H9 (cell line): ENCODE results near the gene EIF3C. TPM values are rescaled to one million over a fixed set of nuclear protein-coding genes. Genes with fewer than 3 reads are reported as not detected.
"Not testable (repeated sequence)": the region's sequence is repeated elsewhere in the genome, so short reads cannot be mapped to it uniquely, and the experiment has no call there.

Experiments used
- DNase-seq: peaks from one replicate; pipeline ENCODE4 v3.0.0-alpha.2; 2017
- H2AFZ ChIP-seq: one replicate; pipeline ENCODE4 v1.6.1; 2013; ENCODE audit warnings: mild to moderate bottlenecking, low read length, control low read depth, moderate library complexity
- H2AK5ac ChIP-seq: 2 replicates; pipeline ENCODE4 v1.6.1; 2013; ENCODE audit warnings: low read length, control low read depth, mixed read lengths; ENCODE audit not compliant: insufficient read length
- H2BK120ac ChIP-seq: one replicate; pipeline ENCODE4 v1.6.1; 2013; ENCODE audit warnings: low read depth, mild to moderate bottlenecking, low read length, control low read depth, inconsistent platforms; ENCODE audit not compliant: poor library complexity, severe bottlenecking
- H2BK12ac ChIP-seq: 2 replicates; pipeline ENCODE4 v1.6.1; 2013; ENCODE audit warnings: low read length, control low read depth, mixed read lengths, low read depth; ENCODE audit not compliant: insufficient read length
- H2BK15ac ChIP-seq: 2 replicates; pipeline ENCODE4 v1.6.1; 2013; ENCODE audit warnings: low read depth, low read length, control low read depth
- H2BK20ac ChIP-seq: one replicate; pipeline ENCODE4 v1.6.1; 2013; ENCODE audit warnings: low read depth, mild to moderate bottlenecking, low read length, control low read depth, inconsistent platforms; ENCODE audit not compliant: poor library complexity, severe bottlenecking
- H2BK5ac ChIP-seq: 2 replicates; pipeline ENCODE4 v1.6.1; 2013; ENCODE audit warnings: low read length, control low read depth, mixed read lengths; ENCODE audit not compliant: insufficient read length
- H3K14ac ChIP-seq: 2 replicates; pipeline ENCODE4 v1.6.1; 2013; ENCODE audit warnings: low read length, control low read depth; ENCODE audit not compliant: insufficient read depth
- H3K18ac ChIP-seq: 2 replicates; pipeline ENCODE4 v1.6.1; 2013; ENCODE audit warnings: low read depth, mild to moderate bottlenecking, mixed read lengths, low read length, control low read depth; ENCODE audit not compliant: insufficient read length
- H3K23ac ChIP-seq: 2 replicates; pipeline ENCODE4 v1.6.1; 2013; ENCODE audit warnings: low read length, control low read depth, mixed read lengths, low read depth; ENCODE audit not compliant: insufficient read length
- H3K23me2 ChIP-seq: 2 replicates; pipeline ENCODE4 v1.6.1; 2013; ENCODE audit warnings: low read depth, mild to moderate bottlenecking, mixed read lengths, low read length, control low read depth; ENCODE audit not compliant: insufficient read length, poor library complexity, severe bottlenecking
- H3K27ac ChIP-seq: 2 replicates; pipeline ENCODE4 v1.5.1; 2013; ENCODE audit warnings: low read length, control low read depth, mixed read lengths, low read depth; ENCODE audit not compliant: insufficient read length
- H3K27me3 ChIP-seq: 2 replicates; pipeline ENCODE4 v1.6.1; 2013; ENCODE audit warnings: low read length, control low read depth, inconsistent platforms; ENCODE audit not compliant: insufficient read depth
- H3K4ac ChIP-seq: 2 replicates; pipeline ENCODE4 v1.6.1; 2013; ENCODE audit warnings: low read depth, mild to moderate bottlenecking, control low read depth, inconsistent platforms, low read length, moderate library complexity
- H3K4me1 ChIP-seq: 2 replicates; pipeline ENCODE4 v1.6.1; 2013; ENCODE audit warnings: low read length, control low read depth, inconsistent platforms; ENCODE audit not compliant: insufficient read depth
- H3K4me2 ChIP-seq: 2 replicates; pipeline ENCODE4 v1.6.1; 2013; ENCODE audit warnings: low read length, control low read depth, mixed read lengths; ENCODE audit not compliant: insufficient read length, insufficient read depth
- H3K56ac ChIP-seq: 2 replicates; pipeline ENCODE4 v1.6.1; 2013; ENCODE audit warnings: low read depth, mild to moderate bottlenecking, mixed read lengths, low read length, control low read depth; ENCODE audit not compliant: insufficient read length
- H3K79me1 ChIP-seq: 2 replicates; pipeline ENCODE4 v1.6.1; 2013; ENCODE audit warnings: low read depth, mild to moderate bottlenecking, moderate library complexity, low read length, control low read depth, inconsistent platforms; ENCODE audit not compliant: insufficient read depth, poor library complexity, severe bottlenecking
- H3K79me2 ChIP-seq: 2 replicates; pipeline ENCODE4 v1.6.1; 2013; ENCODE audit warnings: low read length, control low read depth, inconsistent platforms; ENCODE audit not compliant: insufficient read depth
- H3K9ac ChIP-seq: 2 replicates; pipeline ENCODE4 v1.6.1; 2013; ENCODE audit warnings: low read length, control low read depth, mixed read lengths; ENCODE audit not compliant: insufficient read length; ENCODE audit errors: extremely low read depth
- H3K9me3 ChIP-seq: one replicate; pipeline ENCODE4 v1.6.1; 2013; ENCODE audit warnings: low read depth, low read length, inconsistent platforms; ENCODE audit not compliant: control insufficient read depth
- H3T11ph ChIP-seq: one replicate; pipeline ENCODE4 v1.6.1; 2013; ENCODE audit warnings: mild to moderate bottlenecking, low read length, control low read depth, inconsistent platforms
- H4K20me1 ChIP-seq: one replicate; pipeline ENCODE4 v1.6.1; 2013; ENCODE audit not compliant: control insufficient read depth, insufficient read length, insufficient read depth
- H4K5ac ChIP-seq: 2 replicates; pipeline ENCODE4 v1.6.1; 2013; ENCODE audit warnings: low read depth, mild to moderate bottlenecking, mixed read lengths, low read length, control low read depth; ENCODE audit not compliant: insufficient read length
- H4K8ac ChIP-seq: replicated peaks from 2 replicates; pipeline ENCODE4 v1.6.1; 2013; ENCODE audit warnings: low read length, control low read depth, mixed read lengths, low read depth; ENCODE audit not compliant: insufficient read length
- H4K91ac ChIP-seq: 2 replicates; pipeline ENCODE4 v1.6.1; 2013; ENCODE audit warnings: low read depth, mild to moderate bottlenecking, moderate library complexity, mixed read lengths, low read length, control low read depth; ENCODE audit not compliant: insufficient read length
- H3K27ac Mint-ChIP-seq, 3 experiments: 2 replicates in 2 of 3; 3 replicates in 1 of 3; pipeline ENCODE4 v1.8.0; 2020 to 2021; ENCODE audit warnings: mixed read lengths in 3 of 3, mild to moderate bottlenecking in 1 of 3, moderate library complexity in 1 of 3
- H3K27me3 Mint-ChIP-seq: 2 replicates; pipeline ENCODE4 v1.8.0; 2021; ENCODE audit warnings: low read depth, mild to moderate bottlenecking, moderate library complexity, mixed read lengths
- H3K36me3 Mint-ChIP-seq, 3 experiments: 2 replicates in 2 of 3; 3 replicates in 1 of 3; pipeline ENCODE4 v1.8.0; 2020 to 2021; ENCODE audit warnings: low read depth in 3 of 3, mixed read lengths in 3 of 3; ENCODE audit not compliant: insufficient read depth in 1 of 3
- H3K4me1 Mint-ChIP-seq, 2 experiments: 2 replicates each; pipeline ENCODE4 v1.8.0; 2020; ENCODE audit warnings: mixed read lengths in 2 of 2
- H3K4me3 Mint-ChIP-seq, 2 experiments: 2 replicates in 1 of 2; 3 replicates in 1 of 2; pipeline ENCODE4 v1.8.0; 2020 to 2021; ENCODE audit warnings: mild to moderate bottlenecking in 2 of 2, mixed read lengths in 2 of 2, moderate library complexity in 1 of 2
- H3K9me3 Mint-ChIP-seq, 2 experiments: 2 replicates in 1 of 2; 3 replicates in 1 of 2; pipeline ENCODE4 v1.8.0; 2020; ENCODE audit warnings: mild to moderate bottlenecking in 2 of 2, mixed read lengths in 2 of 2, moderate library complexity in 1 of 2
- WGBS: extraction: QIAGEN DNeasy Blood & Tissue Kit; methylation state at CpG from one replicate; pipeline ENCODE4 v1.1.7; 2013; ENCODE audit warnings: missing lambda C conversion rate, low lambda C conversion rate, mixed read lengths; ENCODE audit not compliant: insufficient read length; ENCODE audit errors: extremely low coverage; 5-methylcytosine and 5-hydroxymethylcytosine counted together
- total RNA-seq: library from RNA; stranded (reverse); gene quantifications from 2 replicates; pipeline ENCODE4 v1.2.1, GENCODE V29; 2021

Gene EIF3C
- total RNA-seq, 1 experiment from 2014 or later = 990 TPM

GRCh38 chr16:28701384-28701783 lies 9.9 kb upstream of the EIF3C start:
- H3K4me1 Mint-ChIP-seq, H3K9me3 ChIP-seq, H3K27me3 Mint-ChIP-seq, H3T11ph ChIP-seq, H3K18ac ChIP-seq, H3K4me3 Mint-ChIP-seq, H3K9me3 Mint-ChIP-seq, H4K5ac ChIP-seq, H3K27ac Mint-ChIP-seq, H3K23me2 ChIP-seq, H3K27ac ChIP-seq, H3K9ac ChIP-seq, H3K4me1 ChIP-seq, H2BK20ac ChIP-seq, H4K20me1 ChIP-seq, H3K56ac ChIP-seq, H3K23ac ChIP-seq, H3K79me2 ChIP-seq, H4K91ac ChIP-seq, H4K8ac ChIP-seq, H2AFZ ChIP-seq, H2BK5ac ChIP-seq, H2AK5ac ChIP-seq, H3K14ac ChIP-seq, DNase-seq, H3K4me2 ChIP-seq, H3K4ac ChIP-seq, H3K27me3 ChIP-seq, H2BK15ac ChIP-seq, H3K79me1 ChIP-seq, H2BK120ac ChIP-seq, H3K36me3 Mint-ChIP-seq, H2BK12ac ChIP-seq: not testable (repeated sequence)
- no CpG with 5 or more reads among the region's 8 CpGs for WGBS

GRCh38 chr16:28704246-28704645 lies 7.0 kb upstream of the EIF3C start:
- H2BK5ac ChIP-seq, H3K27ac Mint-ChIP-seq, H3K36me3 Mint-ChIP-seq, H2AFZ ChIP-seq, H3K9me3 ChIP-seq, H2BK15ac ChIP-seq, H3K27ac ChIP-seq, H3K9me3 Mint-ChIP-seq, H3K79me1 ChIP-seq, DNase-seq, H4K20me1 ChIP-seq, H3K23me2 ChIP-seq, H3K9ac ChIP-seq, H3K4me1 Mint-ChIP-seq, H3K18ac ChIP-seq, H2BK12ac ChIP-seq, H3K4ac ChIP-seq, H2BK20ac ChIP-seq, H3K4me1 ChIP-seq, H3K56ac ChIP-seq, H3K27me3 ChIP-seq, H3K27me3 Mint-ChIP-seq, H4K5ac ChIP-seq, H3K4me3 Mint-ChIP-seq, H3T11ph ChIP-seq, H3K23ac ChIP-seq, H2BK120ac ChIP-seq, H3K14ac ChIP-seq, H3K4me2 ChIP-seq, H3K79me2 ChIP-seq, H2AK5ac ChIP-seq, H4K91ac ChIP-seq, H4K8ac ChIP-seq: not testable (repeated sequence)
- no CpG with 5 or more reads among the region's 7 CpGs for WGBS
